ENCODE results near the gene HOMER1. TPM values are rescaled to one million over a fixed set of nuclear protein-coding genes. Genes with fewer than 3 reads are reported as not detected.

Gene HOMER1
- total and polyA plus RNA-seq, 2 of the 13 experiments (the other 11 are each of a cell fraction or from before 2014, with no cell fraction given) = 5.3 to 24.8 TPM

DNA sequence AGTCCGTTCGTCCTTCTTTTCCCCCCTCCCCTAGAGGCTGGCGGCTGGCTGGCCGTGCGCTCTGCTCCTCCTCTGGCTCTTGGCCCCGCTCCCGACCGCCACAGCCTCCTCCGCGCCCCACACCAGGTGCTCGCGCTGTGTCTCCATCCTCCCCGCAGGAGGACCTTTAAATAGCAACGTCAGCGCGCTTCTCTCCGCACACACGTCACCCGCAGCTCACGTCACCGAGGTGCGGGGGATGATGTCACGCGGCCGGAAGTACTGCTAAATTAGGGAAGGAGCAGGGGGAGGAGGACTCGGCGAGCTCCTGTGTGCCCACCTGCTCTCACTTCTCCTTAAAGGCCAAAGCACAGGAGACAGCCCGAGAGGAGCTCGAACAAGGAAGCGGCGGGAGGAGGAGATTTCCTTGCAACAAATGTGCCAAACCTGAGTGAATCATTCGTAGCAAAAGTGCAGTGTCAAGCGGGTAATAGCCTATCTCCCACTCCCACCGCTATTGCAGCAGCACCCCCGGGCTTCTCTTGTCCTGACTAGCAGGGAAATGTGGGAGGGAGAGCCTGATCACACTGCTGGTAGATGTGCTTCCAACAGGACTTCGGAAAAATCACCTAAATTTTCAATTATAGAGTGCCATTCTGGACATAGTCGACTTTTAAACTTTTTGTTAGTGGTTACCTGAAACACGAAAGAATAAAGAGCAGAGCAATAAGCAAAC lies 614 bp upstream of the HOMER1 start (continued):
- TF ChIP-seq, protein P1, sequence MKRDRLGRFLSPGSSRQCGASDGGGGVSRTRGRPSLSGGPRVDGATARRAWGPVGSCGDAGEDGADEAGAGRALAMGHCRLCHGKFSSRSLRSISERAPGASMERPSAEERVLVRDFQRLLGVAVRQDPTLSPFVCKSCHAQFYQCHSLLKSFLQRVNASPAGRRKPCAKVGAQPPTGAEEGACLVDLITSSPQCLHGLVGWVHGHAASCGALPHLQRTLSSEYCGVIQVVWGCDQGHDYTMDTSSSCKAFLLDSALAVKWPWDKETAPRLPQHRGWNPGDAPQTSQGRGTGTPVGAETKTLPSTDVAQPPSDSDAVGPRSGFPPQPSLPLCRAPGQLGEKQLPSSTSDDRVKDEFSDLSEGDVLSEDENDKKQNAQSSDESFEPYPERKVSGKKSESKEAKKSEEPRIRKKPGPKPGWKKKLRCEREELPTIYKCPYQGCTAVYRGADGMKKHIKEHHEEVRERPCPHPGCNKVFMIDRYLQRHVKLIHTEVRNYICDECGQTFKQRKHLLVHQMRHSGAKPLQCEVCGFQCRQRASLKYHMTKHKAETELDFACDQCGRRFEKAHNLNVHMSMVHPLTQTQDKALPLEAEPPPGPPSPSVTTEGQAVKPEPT (CRISPR knock-in tag; IDR thresholded peaks at IDR 0.05; ENCODE audit: low read depth) = peak; percentile 74; the same call in 1 of the 2 replicates
- no peak for TF ChIP-seq ZNF569 (CRISPR knock-in tag; IDR thresholded peaks at IDR 0.05; ENCODE audit: borderline replicate concordance)
- TF ChIP-seq NR2F2 (IDR thresholded peaks at IDR 0.05; ENCODE audit: borderline replicate concordance, low read depth) = no peak; the same call in 1 of the 2 replicates
- TF ChIP-seq SUZ12 (IDR thresholded peaks at IDR 0.05; ENCODE audit: low read depth, low read length) = no peak
- no peak for TF ChIP-seq SCMH1 (CRISPR knock-in tag; IDR thresholded peaks at IDR 0.05; ENCODE audit: borderline replicate concordance)
- TF ChIP-seq, protein P2, sequence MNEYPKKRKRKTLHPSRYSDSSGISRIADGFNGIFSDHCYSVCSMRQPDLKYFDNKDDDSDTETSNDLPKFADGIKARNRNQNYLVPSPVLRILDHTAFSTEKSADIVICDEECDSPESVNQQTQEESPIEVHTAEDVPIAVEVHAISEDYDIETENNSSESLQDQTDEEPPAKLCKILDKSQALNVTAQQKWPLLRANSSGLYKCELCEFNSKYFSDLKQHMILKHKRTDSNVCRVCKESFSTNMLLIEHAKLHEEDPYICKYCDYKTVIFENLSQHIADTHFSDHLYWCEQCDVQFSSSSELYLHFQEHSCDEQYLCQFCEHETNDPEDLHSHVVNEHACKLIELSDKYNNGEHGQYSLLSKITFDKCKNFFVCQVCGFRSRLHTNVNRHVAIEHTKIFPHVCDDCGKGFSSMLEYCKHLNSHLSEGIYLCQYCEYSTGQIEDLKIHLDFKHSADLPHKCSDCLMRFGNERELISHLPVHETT (CRISPR knock-in tag; conservative IDR thresholded peaks at IDR 0.05) = peak; percentile 75
- TF ChIP-seq, protein P3, sequence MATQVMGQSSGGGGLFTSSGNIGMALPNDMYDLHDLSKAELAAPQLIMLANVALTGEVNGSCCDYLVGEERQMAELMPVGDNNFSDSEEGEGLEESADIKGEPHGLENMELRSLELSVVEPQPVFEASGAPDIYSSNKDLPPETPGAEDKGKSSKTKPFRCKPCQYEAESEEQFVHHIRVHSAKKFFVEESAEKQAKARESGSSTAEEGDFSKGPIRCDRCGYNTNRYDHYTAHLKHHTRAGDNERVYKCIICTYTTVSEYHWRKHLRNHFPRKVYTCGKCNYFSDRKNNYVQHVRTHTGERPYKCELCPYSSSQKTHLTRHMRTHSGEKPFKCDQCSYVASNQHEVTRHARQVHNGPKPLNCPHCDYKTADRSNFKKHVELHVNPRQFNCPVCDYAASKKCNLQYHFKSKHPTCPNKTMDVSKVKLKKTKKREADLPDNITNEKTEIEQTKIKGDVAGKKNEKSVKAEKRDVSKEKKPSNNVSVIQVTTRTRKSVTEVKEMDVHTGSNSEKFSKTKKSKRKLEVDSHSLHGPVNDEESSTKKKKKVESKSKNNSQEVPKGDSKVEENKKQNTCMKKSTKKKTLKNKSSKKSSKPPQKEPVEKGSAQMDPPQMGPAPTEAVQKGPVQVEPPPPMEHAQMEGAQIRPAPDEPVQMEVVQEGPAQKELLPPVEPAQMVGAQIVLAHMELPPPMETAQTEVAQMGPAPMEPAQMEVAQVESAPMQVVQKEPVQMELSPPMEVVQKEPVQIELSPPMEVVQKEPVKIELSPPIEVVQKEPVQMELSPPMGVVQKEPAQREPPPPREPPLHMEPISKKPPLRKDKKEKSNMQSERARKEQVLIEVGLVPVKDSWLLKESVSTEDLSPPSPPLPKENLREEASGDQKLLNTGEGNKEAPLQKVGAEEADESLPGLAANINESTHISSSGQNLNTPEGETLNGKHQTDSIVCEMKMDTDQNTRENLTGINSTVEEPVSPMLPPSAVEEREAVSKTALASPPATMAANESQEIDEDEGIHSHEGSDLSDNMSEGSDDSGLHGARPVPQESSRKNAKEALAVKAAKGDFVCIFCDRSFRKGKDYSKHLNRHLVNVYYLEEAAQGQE (IDR thresholded peaks at IDR 0.05; ENCODE audit: borderline replicate concordance in 1 of 2, low read depth in 1 of 2, low read length in 2 of 2) = peak in 1 of 2 experiments; percentile 52; a peak in 1 of 4 replicates
- TF ChIP-seq, protein P4, sequence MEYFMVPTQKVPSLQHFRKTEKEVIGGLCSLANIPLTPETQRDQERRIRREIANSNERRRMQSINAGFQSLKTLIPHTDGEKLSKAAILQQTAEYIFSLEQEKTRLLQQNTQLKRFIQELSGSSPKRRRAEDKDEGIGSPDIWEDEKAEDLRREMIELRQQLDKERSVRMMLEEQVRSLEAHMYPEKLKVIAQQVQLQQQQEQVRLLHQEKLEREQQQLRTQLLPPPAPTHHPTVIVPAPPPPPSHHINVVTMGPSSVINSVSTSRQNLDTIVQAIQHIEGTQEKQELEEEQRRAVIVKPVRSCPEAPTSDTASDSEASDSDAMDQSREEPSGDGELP (IDR thresholded peaks at IDR 0.05; ENCODE audit: borderline replicate concordance, low read depth) = no peak; the same call in 1 of the 2 replicates
- TF ChIP-seq THAP11 (CRISPR knock-in tag; IDR thresholded peaks at IDR 0.05) = peak; percentile 83
- TF ChIP-seq PITX1 (CRISPR knock-in tag; IDR thresholded peaks at IDR 0.05) = peak; percentile 80; the same call in 1 of the 2 replicates
- TF ChIP-seq, protein P5, sequence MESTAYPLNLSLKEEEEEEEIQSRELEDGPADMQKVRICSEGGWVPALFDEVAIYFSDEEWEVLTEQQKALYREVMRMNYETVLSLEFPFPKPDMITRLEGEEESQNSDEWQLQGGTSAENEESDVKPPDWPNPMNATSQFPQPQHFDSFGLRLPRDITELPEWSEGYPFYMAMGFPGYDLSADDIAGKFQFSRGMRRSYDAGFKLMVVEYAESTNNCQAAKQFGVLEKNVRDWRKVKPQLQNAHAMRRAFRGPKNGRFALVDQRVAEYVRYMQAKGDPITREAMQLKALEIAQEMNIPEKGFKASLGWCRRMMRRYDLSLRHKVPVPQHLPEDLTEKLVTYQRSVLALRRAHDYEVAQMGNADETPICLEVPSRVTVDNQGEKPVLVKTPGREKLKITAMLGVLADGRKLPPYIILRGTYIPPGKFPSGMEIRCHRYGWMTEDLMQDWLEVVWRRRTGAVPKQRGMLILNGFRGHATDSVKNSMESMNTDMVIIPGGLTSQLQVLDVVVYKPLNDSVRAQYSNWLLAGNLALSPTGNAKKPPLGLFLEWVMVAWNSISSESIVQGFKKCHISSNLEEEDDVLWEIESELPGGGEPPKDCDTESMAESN (CRISPR knock-in tag; conservative IDR thresholded peaks at IDR 0.05) = peak; percentile 89
- peak; percentile 33; the same call in 1 of the 2 replicates for TF ChIP-seq FOXA3 (CRISPR knock-in tag; IDR thresholded peaks at IDR 0.05)
- TF ChIP-seq, protein P6, sequence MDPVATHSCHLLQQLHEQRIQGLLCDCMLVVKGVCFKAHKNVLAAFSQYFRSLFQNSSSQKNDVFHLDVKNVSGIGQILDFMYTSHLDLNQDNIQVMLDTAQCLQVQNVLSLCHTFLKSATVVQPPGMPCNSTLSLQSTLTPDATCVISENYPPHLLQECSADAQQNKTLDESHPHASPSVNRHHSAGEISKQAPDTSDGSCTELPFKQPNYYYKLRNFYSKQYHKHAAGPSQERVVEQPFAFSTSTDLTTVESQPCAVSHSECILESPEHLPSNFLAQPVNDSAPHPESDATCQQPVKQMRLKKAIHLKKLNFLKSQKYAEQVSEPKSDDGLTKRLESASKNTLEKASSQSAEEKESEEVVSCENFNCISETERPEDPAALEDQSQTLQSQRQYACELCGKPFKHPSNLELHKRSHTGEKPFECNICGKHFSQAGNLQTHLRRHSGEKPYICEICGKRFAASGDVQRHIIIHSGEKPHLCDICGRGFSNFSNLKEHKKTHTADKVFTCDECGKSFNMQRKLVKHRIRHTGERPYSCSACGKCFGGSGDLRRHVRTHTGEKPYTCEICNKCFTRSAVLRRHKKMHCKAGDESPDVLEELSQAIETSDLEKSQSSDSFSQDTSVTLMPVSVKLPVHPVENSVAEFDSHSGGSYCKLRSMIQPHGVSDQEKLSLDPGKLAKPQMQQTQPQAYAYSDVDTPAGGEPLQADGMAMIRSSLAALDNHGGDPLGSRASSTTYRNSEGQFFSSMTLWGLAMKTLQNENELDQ (CRISPR knock-in tag; IDR thresholded peaks at IDR 0.05; ENCODE audit: borderline replicate concordance) = no peak
- peak; percentile 92 for TF ChIP-seq ZNF292 (CRISPR knock-in tag; IDR thresholded peaks at IDR 0.05; ENCODE audit: borderline replicate concordance, low read depth)
- peak; percentile 97 for TF ChIP-seq ATF1 (CRISPR knock-in tag; IDR thresholded peaks at IDR 0.05)
- TF ChIP-seq KLF6 (CRISPR knock-in tag; IDR thresholded peaks at IDR 0.05) = 0 out of 2 replicates have a peak, but pooled peaks have one; percentile 61
